Thyroid gland (tissue), 4 donors: ENCODE data around the gene ZNF524. TPM values are rescaled to one million over a fixed set of nuclear protein-coding genes. Genes with fewer than 3 reads are reported as not detected.

Experiments
- DNase-seq, 2 donors: peaks; one replicate each; pipeline ENCODE4 v3.0.0-alpha.2; 2019
- H3K27ac ChIP-seq, 3 donors: fragments of 200-600 bp; sonication (generic); 1 replicate in 2 of 3; 2 replicates in 1 of 3; pipeline ENCODE4 v1.5.1; 2016 to 2019; ENCODE audit warnings: mild to moderate bottlenecking in 1 of 3, moderate library complexity in 1 of 3
- H3K27me3 ChIP-seq: fragments of 200-600 bp; sonication (generic); one replicate; pipeline ENCODE4 v1.5.1; 2019
- H3K36me3 ChIP-seq, 2 donors: fragments of 200-600 bp; sonication (generic); one replicate each; pipeline ENCODE4 v1.5.1; 2016 to 2019
- H3K4me1 ChIP-seq, 2 donors: fragments of 200-600 bp; sonication (generic); one replicate each; pipeline ENCODE4 v1.5.1; 2017 to 2019
- H3K4me3 ChIP-seq, 3 donors: fragments of 200-600 bp; sonication (generic); replicated peaks in 1 of 3; 1 replicate in 2 of 3; 2 replicates in 1 of 3; pipeline ENCODE4 v1.5.1; 2016; ENCODE audit warnings: mild to moderate bottlenecking in 1 of 3
- H3K9me3 ChIP-seq: fragments of 200-600 bp; sonication (generic); one replicate; pipeline ENCODE4 v1.5.1; 2017
- CTCF ChIP-seq, 6 experiments: fragments of 200-600 bp in 3 of 6; fragments of 450-650 bp in 3 of 6; sonication (generic) in 3 of 6; IDR thresholded peaks; one replicate each; pipeline ENCODE4 v1.5.1; 2016 to 2019; ENCODE audit warnings: antibody characterized with exemption in 6 of 6, mild to moderate bottlenecking in 2 of 6, inconsistent platforms in 1 of 6, moderate library complexity in 1 of 6
- POLR2A ChIP-seq, 2 donors: fragments of 450-650 bp; IDR thresholded peaks; one replicate each; pipeline ENCODE4 v1.6.1; 2017; ENCODE audit warnings: antibody characterized with exemption in 2 of 2, mild to moderate bottlenecking in 2 of 2, moderate library complexity in 1 of 2
- WGBS, 2 donors: methylation state at CpG; one replicate each; pipeline ENCODE4 v1.1.5; 2017; 5-methylcytosine and 5-hydroxymethylcytosine counted together
- intact Hi-C: fragments of 100-400 bp; cut with DNase I; formaldehyde crosslinking; loops from one replicate; pipeline ENCODE4 v1.15.1; 2023
- total RNA-seq, 4 donors: library from RNA; depleted of rRNA; stranded (reverse); fragments of >200 nt; gene quantifications; one replicate each; pipeline ENCODE4 v1.2.3, GENCODE V29; 2016

The ZNF524 gene
- total RNA-seq, 4 donors from 2014 or later = 13.0 to 34.2 (median 28.9) TPM

DNA sequence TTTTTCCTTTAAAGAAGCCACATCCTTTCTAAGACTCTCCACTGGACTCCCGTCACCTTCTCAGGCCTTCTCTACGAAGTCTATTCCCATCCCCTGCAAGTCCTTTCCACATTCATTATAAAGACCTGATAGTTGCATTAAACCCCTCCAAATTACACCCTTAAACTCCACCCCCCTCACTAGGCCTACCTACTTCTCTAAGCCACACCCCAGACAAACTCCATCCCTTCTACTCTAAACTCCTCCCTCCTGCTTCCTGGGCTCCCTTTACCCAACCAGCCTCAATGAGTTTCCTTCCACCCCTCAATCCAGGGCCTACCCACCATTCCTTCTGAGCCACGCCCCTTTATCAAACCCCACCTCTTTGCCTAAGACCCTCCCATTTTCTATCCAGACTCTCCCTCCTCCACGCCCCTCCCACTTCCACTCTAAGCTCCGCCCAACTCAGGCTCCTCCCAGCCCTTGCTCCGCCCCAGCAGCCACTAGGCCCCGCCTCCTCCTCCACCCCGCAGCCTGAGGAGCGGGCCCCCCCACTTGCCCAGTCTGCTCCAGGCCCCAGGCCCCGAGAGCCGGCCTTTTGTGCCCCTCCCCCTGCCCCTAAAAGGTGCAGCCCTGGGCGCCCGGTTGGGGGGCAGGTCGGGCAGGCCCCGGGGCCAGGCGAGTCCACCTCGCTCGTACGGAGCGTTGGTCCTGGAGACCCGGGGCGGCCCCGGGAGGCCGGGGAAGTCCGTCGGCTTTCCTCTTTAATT, 1.2 kb upstream of the ZNF524 start:
- TF ChIP-seq CTCF (IDR thresholded peaks at IDR 0.05) = peak in 1 of 6 experiments; percentile 6
- peak in 1 of 2 donors; percentile 51 for TF ChIP-seq POLR2A (IDR thresholded peaks at IDR 0.05)
- intact Hi-C loops = no loop called here
- 8 to 9% methylated on average over 21 to 22 of the region's 26 CpGs for WGBS, 2 donors

GRCh38 chr19:55599468-55599841, 633 bp upstream of the ZNF524 start, which contains the start of gene FIZ1:
TSS of gene FIZ1 (minus strand) at chr19:55599517. CDS start at chr19:55597865, 1,652 bp downstream.
- DNase-seq = peak; percentile 99
- WGBS, 2 donors = 1% methylated on average over 23 of the region's 23 CpGs
- Histone ChIP-seq H3K4me1 (peaks cover 8 to 14% of the 10 kb centered on the region in 2 donors), H3K27me3 (no peaks in the 10 kb centered on the region), H3K9me3 (no peaks in the 10 kb centered on the region), H3K4me3 (peak within 1 kb of the TSS; percentile 69 to 75 (median 72)), H3K36me3 (peaks cover 11 to 13% of the 10 kb centered on the region in 2 donors), H3K27ac (peak within 1 kb of the TSS; percentile 88 to 99 (median 94))
- intact Hi-C loops = no loop called here
- TF ChIP-seq POLR2A (IDR thresholded peaks at IDR 0.05) = no peak
- no peak for TF ChIP-seq CTCF (IDR thresholded peaks at IDR 0.05)

More for the DNA sequence above, 1.2 kb upstream of the ZNF524 start:
- Histone ChIP-seq H3K4me1 (peaks cover 6 to 8% of the 10 kb centered on the region in 2 donors), H3K9me3 (no peaks in the 10 kb centered on the region), H3K27ac (peak overlapping the region; percentile 88 to 99 (median 94)), H3K4me3 (peak overlapping the region; percentile 56 to 75 (median 72)), H3K36me3 (peaks cover 11 to 13% of the 10 kb centered on the region in 2 donors), H3K27me3 (no peaks in the 10 kb centered on the region)
- DNase-seq = peak; percentile 83 to 84

GRCh38 chr19:55600662-55601028, 557 bp downstream of the ZNF524 start:
- TF ChIP-seq CTCF (IDR thresholded peaks at IDR 0.05) (no peak), POLR2A (IDR thresholded peaks at IDR 0.05) (no peak)
- intact Hi-C loops = no loop called here
- H3K27ac ChIP-seq = peak overlapping the region; percentile 88 to 99 (median 94)
- DNase-seq = no peak
- no peaks in the 10 kb centered on the region for H3K9me3 ChIP-seq
- H3K4me1 ChIP-seq = peaks cover 13 to 18% of the 10 kb centered on the region in 2 donors
- peaks cover 7% of the 10 kb centered on the region in 2 donors for H3K36me3 ChIP-seq
- H3K27me3 ChIP-seq = no peaks in the 10 kb centered on the region
- H3K4me3 ChIP-seq = peak overlapping the region in 2 of 3 donors; percentile 69 to 75
- WGBS, 2 donors = 4 to 14% methylated on average over 5 to 8 of the region's 15 CpGs

DNA sequence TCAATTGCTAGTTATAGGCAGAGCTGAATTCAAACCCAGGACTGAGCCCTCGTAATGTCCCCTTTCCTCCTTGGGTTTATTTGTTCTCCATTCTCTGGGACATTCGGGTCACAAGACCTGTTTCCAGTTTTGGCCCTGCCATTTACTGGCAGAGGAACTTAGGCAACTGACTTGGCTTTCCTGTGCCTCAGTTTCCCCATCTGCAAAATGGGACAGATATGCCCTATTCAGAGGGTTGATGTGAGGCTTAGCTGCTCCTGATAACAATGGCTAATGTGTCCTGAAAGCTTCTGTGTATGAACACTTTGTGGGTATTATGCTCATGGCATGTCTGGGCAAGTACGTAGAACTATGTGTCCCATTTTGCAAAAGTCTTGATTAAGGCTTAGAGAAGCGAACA, 996 bp downstream of the ZNF524 start:
- Histone ChIP-seq H3K9me3 (no peaks in the 10 kb centered on the region), H3K4me3 (peak overlapping the region in 1 of 3 donors; percentile 75), H3K27me3 (no peaks in the 10 kb centered on the region), H3K27ac (peak overlapping the region; percentile 88 to 99 (median 94)), H3K36me3 (peaks cover 2 to 6% of the 10 kb centered on the region in 2 donors), H3K4me1 (peaks cover 13 to 18% of the 10 kb centered on the region in 2 donors)
- intact Hi-C loops = no loop called here
- DNase-seq = no peak
- TF ChIP-seq POLR2A (IDR thresholded peaks at IDR 0.05) = no peak
- no peak for TF ChIP-seq CTCF (IDR thresholded peaks at IDR 0.05)
- WGBS, 2 donors = 78 to 88% methylated on average over 4 of the region's 4 CpGs
